Uterus (tissue), 2 donors: ENCODE data around the gene BICD1.

Experiments used
- CTCF ChIP-seq, 4 experiments: fragments of 200-600 bp in 2 of 4; fragments of 450-650 bp in 2 of 4; sonication (generic) in 2 of 4; IDR thresholded peaks; one replicate each; pipeline ENCODE4 v1.5.1; 2016 to 2019; ENCODE audit warnings: antibody characterized with exemption in 4 of 4, mild to moderate bottlenecking in 2 of 4, moderate library complexity in 1 of 4
- POLR2A ChIP-seq, 2 donors: fragments of 450-650 bp; IDR thresholded peaks; one replicate each; pipeline ENCODE4 v1.6.1; 2016; ENCODE audit warnings: antibody characterized with exemption in 2 of 2, mild to moderate bottlenecking in 1 of 2, moderate library complexity in 1 of 2

- no peak for TF ChIP-seq POLR2A (IDR thresholded peaks at IDR 0.05)
- TF ChIP-seq CTCF (IDR thresholded peaks at IDR 0.05) = no peak
These were observed 167.1 kb downstream of the BICD1 start for GRCh38 chr12:32273712-32274111.
